ENCODE measurements around the gene CTU1. TPM values are rescaled to one million over a fixed set of nuclear protein-coding genes. Genes with fewer than 3 reads are reported as not detected.

Gene CTU1
- total RNA-seq, 1 experiment from 2014 or later, result 12.7 TPM

- no peak for DNase-seq (ENCODE audit: unreplicated experiment)
- intact Hi-C loops (cut with micrococcal nuclease), result loop anchor here (10.0 kb wide), 1 partner anchor 289 kb away; no protein-coding TSS in a partner anchor
- H3K4me3 Mint-ChIP-seq (ENCODE audit: unreplicated experiment), result no peak overlapping the region
- peaks cover 11% of the 10 kb centered on the region for H3K36me3 Mint-ChIP-seq (ENCODE audit: insufficient read depth, unreplicated experiment)
- H3K27me3 Mint-ChIP-seq (ENCODE audit: insufficient read depth, unreplicated experiment), result no peaks in the 10 kb centered on the region
- no peak overlapping the region for H3K27ac Mint-ChIP-seq (ENCODE audit: low read depth, unreplicated experiment)
- H3K4me1 Mint-ChIP-seq (ENCODE audit: insufficient read depth, unreplicated experiment), result peaks cover 18% of the 10 kb centered on the region
- no TSS peak for BruUV-seq (replicated peaks)
- POLR2A ChIA-PET, result no interaction called here
- CTCF ChIA-PET, result interaction anchor here (0.5 to 1.8 kb wide), 7 partner anchors 9 to 1025 kb away, joined by 3 to 7 read pairs (median 4); no protein-coding TSS in a partner anchor
- H3K9me3 Mint-ChIP-seq (ENCODE audit: unreplicated experiment), result no peaks in the 10 kb centered on the region
- no peak for TF ChIP-seq CTCF (IDR thresholded peaks at IDR 0.05; ENCODE audit: unreplicated experiment)
These were observed 14.5 kb downstream of the CTU1 start for GRCh38 chr19:51093510-51094345.

- BruUV-seq (replicated peaks), result no TSS peak
- intact Hi-C loops (cut with micrococcal nuclease), result loop anchor here (10.0 kb wide), 1 partner anchor 288 kb away; no protein-coding TSS in a partner anchor
- ChIA-PET POLR2A (no interaction called here), CTCF (interaction anchor here (0.6 to 0.9 kb wide), 3 partner anchors 71 to 380 kb away, joined by 3 read pairs; no protein-coding TSS in a partner anchor)
- Mint-ChIP-seq H3K27ac (ENCODE audit: low read depth, unreplicated experiment) (no peak overlapping the region), H3K36me3 (ENCODE audit: insufficient read depth, unreplicated experiment) (peaks cover 11% of the 10 kb centered on the region), H3K27me3 (ENCODE audit: insufficient read depth, unreplicated experiment) (no peaks in the 10 kb centered on the region), H3K4me3 (ENCODE audit: unreplicated experiment) (no peak overlapping the region), H3K9me3 (ENCODE audit: unreplicated experiment) (no peaks in the 10 kb centered on the region), H3K4me1 (ENCODE audit: insufficient read depth, unreplicated experiment) (peaks cover 18% of the 10 kb centered on the region)
- no peak for DNase-seq (ENCODE audit: unreplicated experiment)
- no peak for TF ChIP-seq CTCF (IDR thresholded peaks at IDR 0.05; ENCODE audit: unreplicated experiment)
These were observed 15.1 kb downstream of the CTU1 start for GRCh38 chr19:51093101-51093500.

- no peak overlapping the region for H3K27ac Mint-ChIP-seq (ENCODE audit: low read depth, unreplicated experiment)
These were observed 16.0 kb downstream of the CTU1 start for GRCh38 chr19:51091895-51092873.

More at GRCh38 chr19:51091895-51092873, 16.0 kb downstream of the CTU1 start:
- TF ChIP-seq CTCF (IDR thresholded peaks at IDR 0.05; ENCODE audit: unreplicated experiment), result no peak
- H3K9me3 Mint-ChIP-seq (ENCODE audit: unreplicated experiment), result no peaks in the 10 kb centered on the region
- no TSS peak for BruUV-seq (replicated peaks)
- H3K4me1 Mint-ChIP-seq (ENCODE audit: insufficient read depth, unreplicated experiment), result peaks cover 17% of the 10 kb centered on the region
- intact Hi-C loops (cut with micrococcal nuclease), result loop anchor here (10.0 kb wide), 1 partner anchor 287 kb away; no protein-coding TSS in a partner anchor
- ChIA-PET POLR2A (interaction anchor here (0.6 kb wide), 1 partner anchor 95 kb away, joined by 4 read pairs; no protein-coding TSS in a partner anchor), CTCF (interaction anchor here (0.6 to 0.9 kb wide), 2 partner anchors 70 to 71 kb away, joined by 3 read pairs; no protein-coding TSS in a partner anchor)
- H3K4me3 Mint-ChIP-seq (ENCODE audit: unreplicated experiment), result no peak overlapping the region
- peaks cover 11% of the 10 kb centered on the region for H3K36me3 Mint-ChIP-seq (ENCODE audit: insufficient read depth, unreplicated experiment)
- DNase-seq (ENCODE audit: unreplicated experiment), result no peak
- H3K27me3 Mint-ChIP-seq (ENCODE audit: insufficient read depth, unreplicated experiment), result no peaks in the 10 kb centered on the region

All from MCF 10A (cell line).